T-helper 1 cell treated with Interleukin-12 subunit alpha and Interleukin-12 subunit beta and Interleukin-4 antibody, amounts not matched to agents 30 ng/mL and 1 ng/mL, for 36 hours (primary cell): ENCODE results near the gene TRABD2B. TPM values are rescaled to one million over a fixed set of nuclear protein-coding genes. Genes with fewer than 3 reads are reported as not detected.

Experiments
- intact Hi-C: fragments of 100-400 bp; cut with micrococcal nuclease; formaldehyde crosslinking; loops from one replicate; pipeline ENCODE4 v1.15.1; 2024
- total RNA-seq: library from RNA; stranded (reverse); gene quantifications from 2 replicates; pipeline ENCODE4 v1.2.3, GENCODE V29; 2022

TRABD2B gene
- total RNA-seq, 1 donor from 2014 or later: not detected

DNA sequence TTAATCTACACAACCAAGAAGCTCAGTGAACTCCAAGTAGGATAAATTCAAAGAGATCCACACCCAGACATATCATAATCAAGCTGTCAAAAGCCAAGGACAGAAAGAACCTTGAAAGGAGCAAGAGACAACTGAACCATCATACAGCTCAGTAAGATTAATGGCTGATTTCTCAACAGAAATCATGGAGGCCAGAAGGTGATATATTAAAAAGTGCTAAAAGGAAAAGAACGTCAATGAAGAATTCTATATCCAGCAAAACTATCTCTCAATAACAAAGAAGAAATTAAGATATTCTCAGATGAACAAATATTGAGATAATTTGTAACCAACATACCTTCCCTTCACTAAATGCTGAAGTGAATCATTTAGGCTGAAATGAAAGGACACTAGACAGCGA, 161.8 kb downstream of the TRABD2B start:
- intact Hi-C loops: no loop called here

DNA sequence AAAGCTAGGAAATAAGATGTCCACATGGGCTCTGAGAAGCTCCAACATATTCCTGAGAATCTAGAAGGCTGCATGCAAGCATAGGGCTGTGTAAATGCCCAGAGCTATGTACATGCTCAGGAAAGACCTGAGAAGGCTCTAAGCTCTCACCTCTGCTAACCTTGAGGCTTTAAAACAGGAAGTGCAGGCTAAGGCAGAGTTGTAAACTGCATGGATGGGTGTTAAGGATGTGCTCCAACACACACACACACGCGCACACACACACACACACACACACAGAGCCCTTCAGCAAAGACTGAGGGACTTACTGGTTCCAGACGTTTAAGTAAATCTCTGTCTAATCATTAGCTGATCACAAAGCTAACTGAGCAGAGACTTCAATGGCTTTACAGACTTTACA, 162.9 kb downstream of the TRABD2B start:
- intact Hi-C loops: no loop called here

DNA sequence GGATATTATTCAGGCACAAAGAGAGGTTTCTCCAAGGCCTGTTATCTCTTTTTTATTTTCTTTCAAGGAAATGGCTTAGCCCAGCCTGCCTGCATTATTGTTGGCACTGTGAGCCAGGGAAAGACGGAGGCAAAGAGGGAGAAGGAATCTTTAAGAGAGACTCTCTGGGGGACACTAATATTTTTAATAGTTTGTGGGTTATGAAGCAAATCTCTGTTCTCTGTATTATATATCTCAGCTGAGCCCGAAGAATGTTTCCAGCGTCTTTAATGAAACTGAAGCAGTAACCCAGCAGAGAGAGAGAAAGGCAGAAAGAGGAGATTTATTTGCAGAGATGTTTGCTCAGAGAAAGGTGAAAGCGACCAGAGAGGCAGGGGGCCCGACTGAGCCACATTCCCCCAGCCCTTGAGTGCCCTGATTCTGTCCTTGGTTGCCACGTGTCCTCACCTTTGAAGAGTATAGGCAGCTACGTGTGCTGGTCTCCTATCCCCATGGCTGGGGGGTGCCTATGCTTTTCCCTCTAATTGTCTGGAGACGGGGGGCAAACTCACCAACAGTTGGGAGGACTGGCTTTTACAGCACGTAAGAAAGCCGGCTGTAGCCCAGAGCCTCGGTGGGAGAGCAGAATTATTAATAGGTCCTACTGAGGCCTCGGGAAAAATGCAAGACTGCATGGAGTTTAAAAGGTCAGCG, 166.4 kb downstream of the TRABD2B start:
- intact Hi-C loops: no loop called here

GRCh38 chr1:47830021-47830420, 167.2 kb downstream of the TRABD2B start:
- intact Hi-C loops: no loop called here

DNA sequence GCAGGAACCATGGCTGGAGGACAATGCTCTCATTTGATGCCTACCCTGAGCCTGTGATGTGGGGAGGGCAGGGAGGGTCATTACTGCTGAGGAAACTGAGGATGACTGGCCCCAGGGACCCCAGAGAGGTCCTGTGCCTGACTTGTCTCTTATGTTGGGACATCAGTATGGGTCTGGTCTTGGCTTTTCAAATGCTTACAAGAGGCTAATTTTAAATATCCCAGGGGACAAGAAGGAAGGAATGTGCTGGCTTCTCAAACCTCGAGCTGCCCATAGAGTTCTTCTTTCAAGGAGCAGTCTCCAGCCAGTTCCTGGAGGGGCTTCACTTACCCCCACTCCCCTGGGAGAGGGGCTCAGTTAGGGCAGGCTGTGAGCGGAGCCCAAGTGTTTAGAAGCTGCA, 168.2 kb downstream of the TRABD2B start:
- intact Hi-C loops: no loop called here

DNA sequence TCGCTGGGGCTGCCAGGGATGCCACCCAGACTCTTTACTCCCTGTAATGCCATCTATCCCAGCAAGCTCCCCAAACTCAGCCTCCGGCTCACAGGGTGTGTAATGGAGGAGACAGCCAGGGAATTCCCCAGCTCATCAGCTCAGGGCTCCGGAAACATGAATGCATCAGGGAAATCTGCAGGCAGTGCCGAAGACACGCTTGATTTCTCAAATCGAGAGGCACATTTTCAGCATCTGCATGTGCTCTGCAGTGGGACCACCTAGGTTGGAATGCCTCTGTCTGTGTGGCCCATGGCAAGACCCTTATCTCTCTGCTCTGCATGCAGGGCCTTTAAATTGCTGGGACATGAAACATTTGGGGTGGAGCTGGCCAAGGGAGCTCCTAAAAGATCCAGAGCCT, 170.1 kb downstream of the TRABD2B start:
- intact Hi-C loops: no loop called here

GRCh38 chr1:47824716-47825115, 172.5 kb downstream of the TRABD2B start:
- intact Hi-C loops: no loop called here

- intact Hi-C loops: no loop called here
Observed at GRCh38 chr1:47824297-47824696, 172.9 kb downstream of the TRABD2B start.

GRCh38 chr1:47823040-47823808, 174.0 kb downstream of the TRABD2B start:
- intact Hi-C loops: no loop called here

GRCh38 chr1:47821760-47822159, 175.4 kb downstream of the TRABD2B start:
- intact Hi-C loops: no loop called here

GRCh38 chr1:47819574-47819888, 177.7 kb downstream of the TRABD2B start:
- intact Hi-C loops: no loop called here

DNA sequence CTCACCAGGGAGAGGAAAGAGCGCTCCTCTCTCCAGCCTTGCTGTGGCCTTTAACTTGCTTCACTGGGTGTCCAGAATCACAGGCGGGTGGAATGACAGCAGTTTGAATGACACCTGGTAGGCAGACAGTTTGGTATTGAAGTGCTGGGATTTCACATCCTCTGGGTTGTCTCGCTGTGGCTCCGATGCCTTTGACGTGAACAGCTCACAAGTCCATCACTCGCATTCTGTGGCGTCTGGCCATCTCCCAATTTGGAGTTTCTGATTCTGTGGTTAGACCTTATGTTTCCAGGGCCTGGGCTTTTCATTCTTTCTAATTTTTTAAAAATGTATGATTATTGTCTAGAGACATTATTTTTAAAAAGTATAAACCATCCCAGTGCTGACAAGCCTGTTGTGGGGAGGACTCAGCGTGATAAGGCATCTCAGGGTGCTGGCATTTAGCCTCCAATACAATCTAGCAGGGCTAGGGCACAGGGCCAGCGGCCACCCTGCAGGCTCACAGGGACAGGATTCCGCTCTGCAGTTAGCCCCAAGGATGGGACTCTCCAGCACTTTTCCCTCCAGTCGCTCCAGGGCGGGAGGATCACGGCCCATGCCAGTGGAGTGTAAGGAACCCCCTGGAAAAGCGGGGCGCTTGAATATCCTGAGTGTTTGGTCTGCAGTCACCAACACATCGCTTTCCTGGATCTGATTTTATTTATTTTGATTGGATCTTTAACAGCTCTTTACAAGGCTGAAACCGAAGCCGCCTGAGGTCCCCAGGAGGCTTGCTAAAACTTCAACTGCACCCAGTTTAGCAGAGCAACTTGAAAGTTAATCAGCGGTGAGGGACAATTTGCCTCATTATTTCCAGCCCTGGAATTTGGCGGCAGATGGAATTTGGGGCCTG, 178.3 kb downstream of the TRABD2B start:
- intact Hi-C loops: no loop called here

- intact Hi-C loops: no loop called here
Observed at GRCh38 chr1:47817861-47818260, 179.3 kb downstream of the TRABD2B start.

GRCh38 chr1:47816325-47817071, 180.7 kb downstream of the TRABD2B start:
- intact Hi-C loops: no loop called here

DNA sequence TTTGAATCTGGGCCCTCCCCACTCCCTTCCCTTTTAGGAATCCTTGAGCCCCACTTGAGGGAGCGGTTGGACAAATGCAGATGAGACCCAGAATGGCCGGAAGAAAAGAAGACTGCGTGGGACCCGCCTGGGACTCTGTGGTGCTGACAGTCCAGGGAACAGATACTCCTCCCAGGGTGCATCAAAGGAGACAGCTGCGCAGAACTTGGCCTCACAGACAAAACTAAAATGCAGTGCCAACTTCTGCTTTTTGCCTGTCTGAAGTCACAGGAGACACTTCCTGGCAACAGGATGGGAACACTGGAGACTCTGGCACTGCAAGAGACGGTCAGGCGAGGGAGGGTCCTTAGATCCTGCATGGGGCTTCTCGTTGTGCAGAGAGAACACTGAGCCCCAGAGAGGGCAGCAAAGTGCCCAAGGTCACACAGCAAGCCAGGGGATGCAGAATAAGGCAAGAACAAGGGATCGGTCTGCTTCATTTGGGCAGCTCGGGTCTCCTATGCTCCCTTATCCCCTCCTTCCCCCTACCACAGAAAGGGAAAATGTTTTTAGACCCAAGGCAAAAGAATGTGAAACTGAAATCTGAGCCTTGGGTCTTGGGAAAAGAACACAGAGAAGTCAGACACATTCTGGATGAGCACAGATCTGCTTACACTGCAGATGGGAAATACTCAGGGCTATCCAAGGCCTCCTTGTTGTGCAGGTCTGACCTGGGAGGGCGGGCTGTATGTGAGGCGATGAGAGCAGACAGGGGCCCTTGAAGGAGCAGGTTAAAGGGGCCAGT, 182.4 kb downstream of the TRABD2B start:
- intact Hi-C loops: no loop called here

DNA sequence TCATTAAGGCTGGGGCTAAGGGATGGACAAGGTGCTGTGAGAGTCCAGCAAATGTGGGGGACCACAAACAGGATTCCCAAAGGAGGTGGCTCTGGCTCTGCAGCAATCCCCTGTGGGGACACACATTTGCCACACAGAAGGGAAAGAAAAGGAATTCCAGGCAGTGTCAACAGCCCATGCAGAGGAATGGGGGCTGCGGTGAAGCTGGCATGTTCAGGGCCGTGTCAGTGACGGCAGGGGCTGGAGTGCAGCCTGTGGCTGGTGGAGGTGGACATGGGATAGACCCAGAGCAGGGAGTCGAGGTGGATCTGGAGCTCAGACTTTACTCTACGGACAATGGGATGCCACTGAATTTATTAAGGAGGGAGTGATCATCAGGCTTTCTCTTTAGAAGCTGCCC, 183.2 kb downstream of the TRABD2B start:
- intact Hi-C loops: no loop called here

GRCh38 chr1:47812904-47813514, 184.2 kb downstream of the TRABD2B start:
- intact Hi-C loops: no loop called here

DNA sequence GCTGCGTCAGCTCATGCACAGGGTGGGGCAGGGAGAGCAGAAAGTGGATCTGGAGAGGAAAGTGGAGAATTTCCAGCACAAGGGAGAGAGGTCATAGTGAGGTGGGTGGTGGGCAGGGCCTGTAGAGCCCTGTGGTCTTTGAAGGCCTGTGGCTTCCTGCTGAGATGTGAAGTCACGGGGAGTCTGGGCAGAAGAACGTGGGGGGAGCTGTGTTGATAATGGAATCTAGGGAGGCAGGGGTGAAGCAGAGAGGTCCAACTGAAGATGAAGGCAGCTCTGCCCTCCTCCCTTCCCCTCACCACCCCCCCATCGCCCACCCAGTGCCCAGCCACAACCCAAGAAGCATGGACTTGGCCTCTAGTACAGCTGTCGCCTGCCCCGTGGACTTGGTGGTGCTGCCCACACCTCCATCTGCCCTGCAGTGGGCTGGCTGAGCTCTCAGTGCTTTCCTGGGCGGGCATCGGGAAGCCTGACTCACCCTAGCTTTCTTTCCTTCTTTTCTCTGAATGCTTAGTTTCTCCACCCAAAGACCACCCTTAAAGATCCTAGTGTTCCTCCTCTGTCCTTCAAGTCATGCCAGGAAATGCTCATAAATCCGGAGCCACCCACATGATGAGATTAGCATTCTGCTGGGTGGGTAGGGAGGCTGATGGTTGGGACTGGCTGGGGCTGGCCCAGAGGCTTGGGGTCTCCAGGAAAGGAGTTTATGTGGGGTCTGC, 186.1 kb downstream of the TRABD2B start:
- intact Hi-C loops: no loop called here

DNA sequence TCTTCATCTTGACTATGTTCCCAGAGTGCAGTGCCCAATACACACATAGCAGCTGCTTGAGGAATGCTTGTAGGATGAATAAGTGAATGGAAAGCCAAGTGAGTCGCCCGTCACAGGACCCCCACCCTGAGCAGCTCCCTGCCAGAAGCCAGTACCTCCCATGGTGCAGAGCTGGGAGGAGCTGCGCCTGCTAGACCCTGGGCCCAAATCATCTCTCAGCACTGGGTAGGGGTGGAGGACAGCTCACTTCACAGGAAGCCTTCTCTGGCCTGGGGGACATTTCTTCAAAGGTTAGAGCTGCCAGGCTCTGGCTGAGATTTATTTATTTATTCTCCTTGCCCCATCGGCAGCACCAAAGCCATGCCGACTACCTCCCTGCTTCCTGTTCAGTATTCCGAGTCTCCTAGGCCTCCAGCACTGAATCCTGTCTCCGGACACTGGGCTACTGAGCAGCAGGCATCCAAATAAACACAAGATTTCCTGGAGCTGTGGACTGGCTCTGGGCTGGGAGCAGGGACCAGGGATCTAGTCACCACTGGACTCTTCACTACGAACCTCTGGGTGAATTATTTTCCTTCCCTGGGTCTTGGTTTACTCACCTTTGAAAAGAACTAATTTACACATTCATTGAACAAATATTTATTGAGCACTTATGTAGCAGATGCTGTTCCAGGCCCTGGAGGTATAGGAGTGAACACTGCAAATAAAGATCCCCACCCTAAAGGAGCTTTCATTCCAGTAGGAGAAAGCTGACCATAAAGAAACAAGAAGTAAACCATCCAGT, 187.7 kb downstream of the TRABD2B start:
- intact Hi-C loops: no loop called here
